HUES64 (cell line): Measurements from ENCODE around the gene WHAMM.
"Not testable (repeated sequence)": the region's sequence is repeated elsewhere in the genome, so short reads cannot be mapped to it uniquely, and the experiment has no call there.

Source experiments
- H3K27ac ChIP-seq: 2 replicates; pipeline ENCODE4 v1.7.0; 2013; ENCODE audit warnings: low read depth, low read length, inconsistent platforms
- H3K27me3 ChIP-seq: 2 replicates; pipeline ENCODE4 v1.6.1; 2013; ENCODE audit warnings: mild to moderate bottlenecking, low read length; ENCODE audit not compliant: insufficient read depth
- H3K36me3 ChIP-seq: 2 replicates; pipeline ENCODE4 v1.6.1; 2013; ENCODE audit warnings: mild to moderate bottlenecking, low read length; ENCODE audit not compliant: insufficient read depth
- H3K4me1 ChIP-seq: 2 replicates; pipeline ENCODE4 v1.6.1; 2013; ENCODE audit warnings: mild to moderate bottlenecking, low read length, moderate library complexity; ENCODE audit not compliant: insufficient read depth
- H3K4me3 ChIP-seq: 2 replicates; pipeline ENCODE4 v1.5.1; 2013; ENCODE audit warnings: mild to moderate bottlenecking, low read length, moderate library complexity
- H3K9ac ChIP-seq: 2 replicates; pipeline ENCODE4 v1.6.1; 2013; ENCODE audit warnings: mild to moderate bottlenecking, low read depth, low read length
- H3K9me3 ChIP-seq: 2 replicates; pipeline ENCODE4 v1.6.1; 2013; ENCODE audit warnings: low read depth, low read length; ENCODE audit not compliant: insufficient read depth
- WGBS: fragments of 150-250, 120-280 bp; methylation state at CpG from one replicate; pipeline ENCODE4 v1.1.7; 2013; ENCODE audit warnings: missing lambda C conversion rate; 5-methylcytosine and 5-hydroxymethylcytosine counted together

Gene WHAMM

GRCh38 chr15:82821851-82822250 is 12.4 kb downstream of the WHAMM start:
- not testable (repeated sequence) for H3K4me3 ChIP-seq, H3K27ac ChIP-seq, H3K9me3 ChIP-seq, H3K9ac ChIP-seq, H3K4me1 ChIP-seq, H3K27me3 ChIP-seq
- H3K36me3 ChIP-seq, result peaks cover 54% of the 10 kb centered on the region

GRCh38 chr15:82823049-82823448 is 13.6 kb downstream of the WHAMM start:
- peaks cover 55% of the 10 kb centered on the region for H3K36me3 ChIP-seq
- 96% methylated on average over 5 of the region's 5 CpGs for WGBS

GRCh38 chr15:82828075-82828474 is 18.6 kb downstream of the WHAMM start:
- WGBS, result 82% methylated on average over 1 of the region's 1 CpG
- H3K4me1 ChIP-seq, result peaks cover 9% of the 10 kb centered on the region; the same call in 1 of the 2 replicates
- H3K4me3 ChIP-seq, result no peak overlapping the region
- no peaks in the 10 kb centered on the region for H3K9me3 ChIP-seq
- no peaks in the 10 kb centered on the region for H3K27me3 ChIP-seq
- H3K9ac ChIP-seq, result no peak overlapping the region
- H3K36me3 ChIP-seq, result peaks cover 48% of the 10 kb centered on the region
- H3K27ac ChIP-seq, result no peak overlapping the region

More at GRCh38 chr15:82823049-82823448, 13.6 kb downstream of the WHAMM start:
- Histone ChIP-seq H3K9ac (no peak overlapping the region), H3K4me3 (no peak overlapping the region), H3K27ac (no peak overlapping the region), H3K9me3 (peaks cover 10% of the 10 kb centered on the region; the same call in 1 of the 2 replicates), H3K4me1 (no peaks in the 10 kb centered on the region), H3K27me3 (no peaks in the 10 kb centered on the region)

- Histone ChIP-seq H3K27ac (no peak overlapping the region), H3K4me1 (peaks cover 9% of the 10 kb centered on the region; the same call in 1 of the 2 replicates), H3K27me3 (no peaks in the 10 kb centered on the region), H3K9me3 (no peaks in the 10 kb centered on the region), H3K36me3 (peaks cover 47% of the 10 kb centered on the region), H3K9ac (no peak overlapping the region), H3K4me3 (no peak overlapping the region)
- 92% methylated on average over 4 of the region's 4 CpGs for WGBS
These were observed 19.8 kb downstream of the WHAMM start for GRCh38 chr15:82829234-82829633.

- no peaks in the 10 kb centered on the region for H3K27me3 ChIP-seq
- no peak overlapping the region for H3K9ac ChIP-seq
- H3K4me1 ChIP-seq, result peaks cover 9% of the 10 kb centered on the region; the same call in 1 of the 2 replicates
- no peak overlapping the region for H3K4me3 ChIP-seq
- H3K9me3 ChIP-seq, result no peaks in the 10 kb centered on the region
- WGBS, result 93% methylated on average over 18 of the region's 18 CpGs
- H3K36me3 ChIP-seq, result peaks cover 58% of the 10 kb centered on the region
- no peak overlapping the region for H3K27ac ChIP-seq
These were observed 21.2 kb downstream of the WHAMM start for GRCh38 chr15:82830427-82831173.

GRCh38 chr15:82831894-82832600 is 22.6 kb downstream of the WHAMM start:
- no peaks in the 10 kb centered on the region for H3K9me3 ChIP-seq
- peaks cover 9% of the 10 kb centered on the region; the same call in 1 of the 2 replicates for H3K4me1 ChIP-seq
- no peak overlapping the region for H3K4me3 ChIP-seq
- no peaks in the 10 kb centered on the region for H3K27me3 ChIP-seq
- H3K36me3 ChIP-seq, result peaks cover 46% of the 10 kb centered on the region
- 95% methylated on average over 5 of the region's 5 CpGs for WGBS
- no peak overlapping the region for H3K9ac ChIP-seq
- no peak overlapping the region for H3K27ac ChIP-seq

- no peak overlapping the region for H3K4me3 ChIP-seq
- H3K9me3 ChIP-seq, result no peaks in the 10 kb centered on the region
- H3K9ac ChIP-seq, result no peak overlapping the region
- 91% methylated on average over 13 of the region's 13 CpGs for WGBS
- peaks cover 9% of the 10 kb centered on the region; the same call in 1 of the 2 replicates for H3K4me1 ChIP-seq
- H3K27ac ChIP-seq, result no peak overlapping the region
- H3K27me3 ChIP-seq, result no peaks in the 10 kb centered on the region
- peaks cover 39% of the 10 kb centered on the region for H3K36me3 ChIP-seq
These were observed 23.4 kb downstream of the WHAMM start for GRCh38 chr15:82832601-82833361.

GRCh38 chr15:82833362-82833682 is 23.9 kb downstream of the WHAMM start:
- no peak overlapping the region for H3K4me3 ChIP-seq
- H3K4me1 ChIP-seq, result peaks cover 9% of the 10 kb centered on the region; the same call in 1 of the 2 replicates
- H3K9ac ChIP-seq, result no peak overlapping the region
- peaks cover 34% of the 10 kb centered on the region for H3K36me3 ChIP-seq
- no peak overlapping the region for H3K27ac ChIP-seq
- H3K27me3 ChIP-seq, result no peaks in the 10 kb centered on the region
- H3K9me3 ChIP-seq, result no peaks in the 10 kb centered on the region
- WGBS, result 98% methylated on average over 4 of the region's 4 CpGs

GRCh38 chr15:82835391-82835917 is 26.0 kb downstream of the WHAMM start:
- Histone ChIP-seq H3K27ac (no peak overlapping the region), H3K9ac (no peak overlapping the region), H3K4me1 (peaks cover 9% of the 10 kb centered on the region; the same call in 1 of the 2 replicates), H3K9me3 (no peaks in the 10 kb centered on the region), H3K4me3 (no peak overlapping the region), H3K36me3 (peaks cover 27% of the 10 kb centered on the region), H3K27me3 (no peaks in the 10 kb centered on the region)
- 93% methylated on average over 7 of the region's 7 CpGs for WGBS

GRCh38 chr15:82838096-82838735 is 28.8 kb downstream of the WHAMM start:
- H3K4me1 ChIP-seq, result no peaks in the 10 kb centered on the region
- H3K36me3 ChIP-seq, result peaks cover 16% of the 10 kb centered on the region
- H3K4me3 ChIP-seq, result no peak overlapping the region
- no peak overlapping the region for H3K27ac ChIP-seq
- no peaks in the 10 kb centered on the region for H3K9me3 ChIP-seq
- H3K9ac ChIP-seq, result no peak overlapping the region
- H3K27me3 ChIP-seq, result no peaks in the 10 kb centered on the region
- WGBS, result 95% methylated on average over 14 of the region's 14 CpGs
